HL-60 (cell line): ENCODE data around the gene TIAM1.

Source experiments
- CTCF ChIP-seq: IDR thresholded peaks from one replicate; pipeline ENCODE4 v1.5.1; 2011; ENCODE audit warnings: low read length, control low read depth, inconsistent platforms; ENCODE audit not compliant: insufficient read depth
- GABPA ChIP-seq: IDR thresholded peaks from 2 replicates; pipeline ENCODE4 v1.6.1; 2012; ENCODE audit warnings: low read depth
- POLR2AphosphoS5 ChIP-seq: IDR thresholded peaks from 2 replicates; pipeline ENCODE4 v1.6.1; 2012; ENCODE audit warnings: low read depth
- REST ChIP-seq: IDR thresholded peaks from 2 replicates; pipeline ENCODE4 v1.6.1; 2012; ENCODE audit warnings: low read depth; ENCODE audit not compliant: insufficient replicate concordance
- SPI1 ChIP-seq: IDR thresholded peaks from 2 replicates; pipeline ENCODE4 v1.6.1; 2012; ENCODE audit warnings: low read depth, mild to moderate bottlenecking, borderline replicate concordance

- no peak for TF ChIP-seq CTCF
- no peak for TF ChIP-seq SPI1
- no peak for TF ChIP-seq REST
- no peak for TF ChIP-seq POLR2AphosphoS5
- TF ChIP-seq GABPA: no peak
These were observed 76.0 kb downstream of the TIAM1 start for GRCh38 chr21:31268090-31268489.
